DND-41 (cell line): ENCODE results near the gene DPP7.

Experiments
- CTCF ChIP-seq: IDR thresholded peaks from 2 replicates; pipeline ENCODE4 v1.5.1; 2012; ENCODE audit warnings: borderline replicate concordance, low read length, moderate library complexity, mild to moderate bottlenecking; ENCODE audit not compliant: poor library complexity, severe bottlenecking; ENCODE audit errors: extremely low read depth
- EZH2 ChIP-seq: IDR thresholded peaks from 3 replicates; pipeline ENCODE4 v1.6.1; 2012; ENCODE audit warnings: borderline replicate concordance, low read depth, mild to moderate bottlenecking, moderate library complexity, low read length, inconsistent platforms; ENCODE audit not compliant: severe bottlenecking

- TF ChIP-seq EZH2, result no peak
- no peak for TF ChIP-seq CTCF
Observed at GRCh38 chr9:137157618-137158415, 43.3 kb upstream of the DPP7 start.
